ENCODE results near the gene UBD. TPM values are rescaled to one million over a fixed set of nuclear protein-coding genes. Genes with fewer than 3 reads are reported as not detected.

The UBD gene
- total RNA-seq, 1 experiment from 2014 or later, result not detected

DNA sequence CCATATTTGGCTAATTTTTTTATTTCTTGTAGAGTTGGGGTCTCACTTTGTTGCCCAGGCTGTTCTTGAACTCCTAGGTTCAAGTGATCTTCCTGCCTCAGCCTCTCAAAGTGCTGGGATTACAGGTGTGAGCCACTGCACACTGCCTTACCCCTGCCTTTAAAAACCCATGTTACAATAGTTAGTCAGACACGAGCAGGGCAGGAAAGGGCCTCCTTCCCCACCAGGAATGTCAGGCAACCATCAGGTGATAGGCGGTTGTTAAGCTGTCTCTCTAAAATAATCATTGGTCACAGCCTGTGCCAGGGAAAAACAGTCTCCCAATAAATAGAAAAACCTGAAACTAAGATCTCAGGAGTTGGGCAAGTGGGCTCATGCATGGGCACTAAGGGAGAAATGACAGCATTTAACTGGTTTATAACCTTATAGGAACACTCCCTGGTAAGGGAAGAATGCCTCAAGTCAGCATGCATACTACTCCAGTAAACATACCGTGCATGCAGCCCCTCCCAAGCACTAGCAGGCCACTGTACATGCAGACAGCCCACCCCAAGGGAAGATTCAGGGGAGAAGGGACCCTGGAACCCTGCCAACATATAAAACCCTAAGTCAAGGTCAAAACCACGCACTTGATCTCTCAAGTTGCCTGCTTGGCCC lies 33.8 kb upstream of the UBD start:
- H2AFZ ChIP-seq (ENCODE audit: low read depth, low read length, poor library complexity, severe bottlenecking), result no peak overlapping the region
- no peak overlapping the region for H3K9ac ChIP-seq (ENCODE audit: low read length)
- no peaks in the 10 kb centered on the region for H3K4me1 ChIP-seq (ENCODE audit: control insufficient read depth in 1 of 2, insufficient read depth in 2 of 2, low read length in 2 of 2)
- intact Hi-C loops (cut with micrococcal nuclease), result no loop called here
- ChIA-PET POLR2A (no interaction called here), CTCF (no interaction called here), RAD21 (ENCODE audit: low non-redundant PET in 1 of 2, low total read pairs in 2 of 2, uncharacterized antibody in 2 of 2, unreplicated experiment in 2 of 2) (no interaction called here)
- H3K79me2 ChIP-seq (ENCODE audit: insufficient read depth, low read length), result no peaks in the 10 kb centered on the region
- no peak for ATAC-seq
- no peak overlapping the region for H3K4me2 ChIP-seq (ENCODE audit: low read length)
- H3K4me3 ChIP-seq (replicated peaks in 1 of 2; ENCODE audit: low read depth in 1 of 2, low read length in 2 of 2), result no peak overlapping the region
- no peak overlapping the region for H3K27ac ChIP-seq (ENCODE audit: low read depth, low read length)
- H3K9me3 ChIP-seq (ENCODE audit: control insufficient read depth in 1 of 2, insufficient read depth in 1 of 2, low read depth in 1 of 2, low read length in 2 of 2), result no peaks in the 10 kb centered on the region
- H3K9me2 ChIP-seq (ENCODE audit: insufficient read depth), result no peaks in the 10 kb centered on the region
- no peak for TF ChIP-seq EZH2 (IDR thresholded peaks at IDR 0.05)
- no peak for TF ChIP-seq POLR2A (IDR thresholded peaks at IDR 0.05; ENCODE audit: borderline replicate concordance, extremely low read depth, insufficient read depth, insufficient read length)
- TF ChIP-seq JUND (IDR thresholded peaks at IDR 0.05), result no peak
- no peak for TF ChIP-seq EZH2phosphoT487 (IDR thresholded peaks at IDR 0.05; ENCODE audit: borderline replicate concordance)
- no peaks in the 10 kb centered on the region for H3K27me3 ChIP-seq (ENCODE audit: insufficient read depth, low read length)
- no peaks in the 10 kb centered on the region for H3K36me3 ChIP-seq (ENCODE audit: control insufficient read depth in 1 of 2, insufficient read depth in 2 of 2, low read length in 2 of 2)
- BruUV-seq (replicated peaks), result no TSS peak
- DNase-seq (ENCODE audit: low read depth, low spot score), result no peak
- H4K20me1 ChIP-seq (ENCODE audit: insufficient read depth), result no peaks in the 10 kb centered on the region

DNA sequence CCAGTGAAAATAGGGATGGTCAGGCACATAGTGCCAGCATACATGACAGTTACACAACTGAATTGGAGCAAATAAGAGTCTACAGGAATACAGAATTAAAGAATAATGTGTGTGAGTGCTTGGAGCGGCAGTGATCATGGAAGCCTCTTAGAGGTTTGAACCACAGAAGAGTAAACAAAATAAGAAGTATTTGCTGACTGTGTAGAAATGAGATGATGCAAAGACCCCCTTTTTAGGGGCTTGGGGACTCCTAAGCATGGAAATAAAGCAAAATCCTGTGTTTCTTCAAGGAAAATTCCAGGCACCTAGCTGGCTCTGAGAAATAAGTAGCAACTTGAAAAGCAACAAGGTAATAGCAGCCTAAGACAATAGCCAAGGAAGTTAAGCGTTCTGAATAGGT lies 32.1 kb upstream of the UBD start:
- Histone ChIP-seq H3K27me3 (ENCODE audit: insufficient read depth, low read length) (no peaks in the 10 kb centered on the region), H3K4me3 (replicated peaks in 1 of 2; ENCODE audit: low read depth in 1 of 2, low read length in 2 of 2) (no peak overlapping the region), H4K20me1 (ENCODE audit: insufficient read depth) (no peaks in the 10 kb centered on the region), H3K36me3 (ENCODE audit: control insufficient read depth in 1 of 2, insufficient read depth in 2 of 2, low read length in 2 of 2) (no peaks in the 10 kb centered on the region), H3K79me2 (ENCODE audit: insufficient read depth, low read length) (no peaks in the 10 kb centered on the region), H3K4me2 (ENCODE audit: low read length) (no peak overlapping the region), H3K9me2 (ENCODE audit: insufficient read depth) (no peaks in the 10 kb centered on the region), H3K9ac (ENCODE audit: low read length) (no peak overlapping the region), H3K27ac (ENCODE audit: low read depth, low read length) (no peak overlapping the region), H3K4me1 (ENCODE audit: control insufficient read depth in 1 of 2, insufficient read depth in 2 of 2, low read length in 2 of 2) (no peaks in the 10 kb centered on the region), H3K9me3 (ENCODE audit: control insufficient read depth in 1 of 2, insufficient read depth in 1 of 2, low read depth in 1 of 2, low read length in 2 of 2) (no peaks in the 10 kb centered on the region), H2AFZ (ENCODE audit: low read depth, low read length, poor library complexity, severe bottlenecking) (no peak overlapping the region)
- ChIA-PET RAD21 (ENCODE audit: low non-redundant PET in 1 of 2, low total read pairs in 2 of 2, uncharacterized antibody in 2 of 2, unreplicated experiment in 2 of 2) (no interaction called here), POLR2A (no interaction called here), CTCF (no interaction called here)
- no peak for DNase-seq (ENCODE audit: low read depth, low spot score)
- ATAC-seq, result no peak
- no TSS peak for BruUV-seq (replicated peaks)
- intact Hi-C loops (cut with micrococcal nuclease), result no loop called here
- TF ChIP-seq CEBPB (IDR thresholded peaks at IDR 0.05; ENCODE audit: low read depth) (no peak), EZH2 (IDR thresholded peaks at IDR 0.05) (no peak), EGR1 (IDR thresholded peaks at IDR 0.05; ENCODE audit: low read depth) (no peak)

All from HCT116 (cell line).